ENCODE data around the gene TTLL11.
"Not testable (repeated sequence)": the region's sequence is repeated elsewhere in the genome, so short reads cannot be mapped to it uniquely, and the experiment has no call there.

Gene TTLL11

DNA sequence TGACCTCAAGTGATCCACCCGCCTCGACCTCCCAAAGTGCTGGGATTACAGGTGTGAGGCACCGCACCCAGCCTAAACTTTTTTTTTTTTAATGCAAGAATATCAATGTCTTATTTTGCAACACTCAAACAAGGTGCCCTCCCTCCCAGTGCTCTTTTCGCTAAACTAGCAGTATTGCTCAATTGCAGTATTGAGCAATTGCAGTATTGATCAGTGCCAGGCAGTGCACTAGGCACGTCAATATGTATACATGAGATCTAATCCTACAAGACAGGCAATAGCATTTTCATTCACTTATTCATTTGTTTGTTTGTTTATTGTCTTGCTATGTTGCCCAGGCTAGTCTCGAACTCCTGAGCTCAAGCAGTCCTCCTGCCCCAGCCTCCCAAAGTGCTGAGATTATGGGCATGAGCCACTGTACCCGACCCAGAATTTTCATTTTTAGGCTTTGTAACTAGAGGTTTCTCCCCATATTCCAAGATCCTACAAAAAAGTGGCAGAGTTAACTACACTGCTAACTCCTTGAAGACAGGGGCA, 94.5 kb downstream of the TTLL11 start:
- FAIRE-seq = no peak

- FAIRE-seq = no peak
These were observed 95.3 kb downstream of the TTLL11 start for GRCh38 chr9:121997791-121998190.

DNA sequence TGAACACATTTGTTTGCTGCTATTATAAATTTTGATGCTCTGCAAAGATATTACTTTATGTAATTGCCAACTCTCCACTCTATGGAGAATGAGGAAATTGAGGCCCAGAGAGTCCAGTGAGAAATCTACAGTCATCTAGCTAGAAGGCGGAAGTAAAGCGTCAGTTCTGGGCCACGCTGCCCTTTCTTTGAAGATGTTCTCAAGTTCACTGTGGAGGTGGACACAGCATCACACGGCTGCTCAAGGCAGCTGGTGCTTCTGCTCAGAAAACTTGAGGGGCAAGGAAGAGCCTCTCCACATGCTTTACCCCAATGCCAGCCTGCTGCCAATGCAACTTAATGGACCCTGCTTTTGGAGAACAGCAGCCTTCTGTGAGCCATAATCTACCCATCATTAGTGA, 96.3 kb downstream of the TTLL11 start:
- no peak for FAIRE-seq

GRCh38 chr9:121995997-121996396, 97.1 kb downstream of the TTLL11 start:
- no peak for FAIRE-seq

GRCh38 chr9:121992571-121993212, 100.4 kb downstream of the TTLL11 start:
- FAIRE-seq = no peak

DNA sequence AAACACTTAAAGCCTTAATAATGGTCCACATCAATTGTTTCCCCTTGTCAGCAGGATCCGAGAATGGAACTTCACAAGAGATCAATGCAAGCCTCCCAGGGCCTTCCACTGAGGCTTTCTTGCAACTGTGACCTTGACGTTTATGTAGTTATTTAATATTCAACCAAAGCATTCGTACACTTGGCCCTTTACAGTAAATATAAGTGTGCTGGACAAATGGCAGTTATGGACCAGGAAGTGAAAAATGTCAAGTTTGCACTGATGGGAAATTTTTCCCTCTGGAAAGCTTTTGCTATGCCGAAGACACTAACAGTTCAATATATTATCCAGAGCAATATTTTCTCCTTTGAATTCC, 101.8 kb downstream of the TTLL11 start:
- FAIRE-seq = no peak

- FAIRE-seq = no peak
These were observed 102.4 kb downstream of the TTLL11 start for GRCh38 chr9:121990600-121991306.

DNA sequence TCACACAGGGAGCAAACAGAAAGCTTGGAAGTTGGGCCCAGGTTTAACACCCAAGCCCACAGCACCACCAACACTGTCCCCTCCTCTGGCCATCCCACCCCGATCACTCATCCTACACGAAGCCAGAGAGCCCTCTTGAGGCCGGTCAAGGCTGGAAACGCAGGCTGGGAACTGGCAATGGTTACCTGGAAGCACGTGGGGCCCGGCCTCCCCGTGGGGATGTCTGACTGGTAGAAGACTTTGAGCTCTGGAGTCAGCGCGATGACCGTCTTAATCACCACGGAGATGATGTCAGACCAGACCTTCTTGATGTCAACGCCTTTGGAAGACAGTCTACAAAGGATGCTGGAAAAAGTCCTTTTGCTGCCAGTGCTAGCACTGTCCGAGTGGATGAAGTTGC, 104.1 kb downstream of the TTLL11 start:
- FAIRE-seq = no peak

DNA sequence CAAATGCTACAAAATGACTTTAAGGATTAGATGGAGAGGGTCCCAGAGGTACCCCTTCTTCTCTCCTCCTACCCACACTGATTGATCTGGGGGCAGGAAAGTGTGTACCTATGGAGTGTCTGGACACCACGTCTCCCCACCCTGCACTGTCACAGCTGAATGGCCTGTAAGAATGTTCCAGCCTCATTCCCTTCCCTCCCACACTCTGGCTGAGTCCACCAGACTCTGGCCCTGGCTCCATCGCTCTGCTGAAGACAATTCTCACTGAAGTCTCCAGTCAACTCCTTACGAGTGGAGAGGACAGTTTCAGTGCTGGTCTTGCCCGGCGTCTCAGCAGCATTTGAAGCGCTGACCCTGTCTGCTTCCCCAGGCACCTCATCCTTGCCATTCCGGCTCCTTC, 105.8 kb downstream of the TTLL11 start:
- no peak for FAIRE-seq

GRCh38 chr9:121985792-121986494, 107.2 kb downstream of the TTLL11 start:
- FAIRE-seq = no peak

- no peak for FAIRE-seq
These were observed 108.2 kb downstream of the TTLL11 start for GRCh38 chr9:121984726-121985402.

DNA sequence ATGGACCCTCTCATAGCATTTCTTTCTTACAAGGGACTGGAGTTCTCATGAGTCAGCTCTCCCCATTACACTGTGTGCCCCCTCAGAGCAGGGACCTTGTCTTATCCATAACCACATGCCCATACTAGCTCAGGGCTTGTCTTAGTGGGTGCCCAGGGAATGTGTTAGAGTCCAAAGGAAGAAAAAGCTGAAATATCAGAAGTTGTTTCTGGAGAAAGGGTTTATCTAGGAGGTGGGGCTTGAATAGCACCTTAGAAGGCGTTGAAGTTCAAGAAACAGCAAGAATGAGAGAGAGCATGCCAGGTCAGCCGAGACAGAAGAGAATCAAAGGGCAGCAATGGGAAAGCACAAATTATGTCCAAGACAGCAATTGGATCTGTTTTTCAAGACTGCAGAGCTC, 109.4 kb downstream of the TTLL11 start:
- no peak for FAIRE-seq

- no peak for FAIRE-seq
These were observed 111.8 kb downstream of the TTLL11 start for GRCh38 chr9:121981118-121981883.

- FAIRE-seq = not testable (repeated sequence)
These were observed 112.4 kb downstream of the TTLL11 start for GRCh38 chr9:121980665-121981064.

DNA sequence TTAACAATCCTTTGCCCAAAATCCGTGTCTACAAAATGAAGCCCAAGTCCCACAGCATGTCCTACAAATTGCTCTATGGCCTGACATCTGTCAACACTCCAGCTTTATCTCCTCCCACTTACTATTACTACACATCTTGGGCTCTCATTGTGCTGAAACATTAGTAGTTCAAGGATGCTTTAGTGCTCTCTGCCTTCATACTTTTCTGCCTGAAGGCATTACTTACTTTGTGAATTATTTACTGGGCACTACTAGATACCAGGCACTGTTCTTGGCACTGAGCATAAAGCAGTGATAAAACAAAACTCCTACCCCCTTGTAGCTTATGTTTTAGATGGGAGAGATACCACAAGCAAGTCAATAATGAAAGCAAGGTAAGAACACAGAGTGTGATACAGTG, 113.4 kb downstream of the TTLL11 start:
- no peak for FAIRE-seq

DNA sequence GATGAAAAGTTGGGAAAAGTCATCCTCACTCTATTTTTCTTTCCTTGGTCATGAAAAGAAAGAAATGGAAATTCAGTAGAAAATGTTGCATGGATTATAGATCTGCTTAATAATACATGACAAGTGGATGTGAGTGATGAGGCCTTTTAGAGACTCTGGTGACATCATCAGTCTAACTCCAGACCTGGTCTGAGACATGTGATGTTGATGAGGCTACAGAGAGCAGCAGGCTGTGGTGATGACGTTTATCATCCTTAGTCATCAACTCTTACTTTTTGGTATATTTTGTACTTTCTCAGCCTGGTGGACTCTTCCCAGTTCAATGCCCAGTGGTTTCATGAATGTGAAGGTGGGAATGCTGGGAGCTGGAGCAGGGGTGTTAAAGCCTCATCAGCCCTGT, 116.4 kb downstream of the TTLL11 start:
- FAIRE-seq = no peak

DNA sequence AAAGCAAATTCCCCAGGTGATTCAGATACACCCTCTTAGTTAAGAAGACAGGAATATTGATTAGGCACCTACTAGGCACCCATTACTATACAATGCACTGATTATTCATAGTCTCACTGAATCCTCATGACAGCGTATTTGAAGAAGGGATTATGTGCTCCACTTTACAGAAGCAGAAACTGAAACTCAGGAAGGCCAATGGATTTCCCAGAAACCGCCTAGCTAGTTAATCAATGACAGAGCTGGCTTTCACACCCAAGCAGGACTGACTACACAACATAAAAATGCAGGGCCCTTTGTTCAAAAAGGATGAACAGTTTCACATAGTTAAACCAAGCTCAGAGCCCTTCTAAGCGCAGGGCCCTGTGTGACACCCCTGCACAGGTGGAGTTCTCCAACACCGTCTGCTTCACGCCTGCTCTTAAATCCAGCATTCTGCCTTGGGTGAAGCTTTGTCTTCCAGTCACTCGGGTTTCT, 117.3 kb downstream of the TTLL11 start:
- peak; percentile 41 for FAIRE-seq

DNA sequence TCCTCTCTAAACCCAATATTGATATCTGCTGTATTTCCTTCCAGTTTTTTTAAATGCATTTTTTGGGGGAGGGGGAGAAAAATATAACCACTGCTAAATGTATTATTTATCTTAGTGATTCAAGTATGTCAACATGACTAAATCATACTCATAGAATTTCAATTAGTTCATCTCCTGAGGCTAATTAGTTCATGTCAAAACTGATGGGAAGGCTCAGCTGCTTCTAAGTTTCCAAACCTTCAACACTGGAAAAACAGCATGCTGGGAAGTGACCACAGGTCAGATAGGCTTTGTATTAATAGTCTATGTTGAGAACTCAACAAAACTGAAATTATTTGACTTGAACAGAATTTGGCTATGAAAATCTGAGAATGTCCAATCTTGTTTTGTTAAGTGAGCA, 118.7 kb downstream of the TTLL11 start:
- FAIRE-seq = no peak

GRCh38 chr9:121972501-121972981, 120.6 kb downstream of the TTLL11 start:
- no peak for FAIRE-seq

DNA sequence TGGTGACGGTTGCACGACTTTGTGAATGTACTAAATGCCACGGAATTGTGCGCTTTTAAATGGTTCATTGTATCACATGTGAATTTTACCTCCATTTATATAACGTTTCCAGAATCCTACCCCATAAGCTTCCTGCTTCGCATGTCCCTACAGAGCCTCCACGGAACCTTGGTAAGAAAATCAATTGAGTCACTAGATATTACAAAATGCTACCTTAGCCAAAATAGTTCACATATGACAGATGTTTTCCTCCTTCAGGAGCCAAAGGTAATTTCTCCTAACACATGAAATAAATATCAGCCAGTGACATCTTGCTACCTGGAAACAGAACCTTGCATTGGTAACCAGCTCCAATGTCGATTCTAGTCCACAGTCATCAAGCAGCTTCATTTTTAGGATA, 125.1 kb downstream of the TTLL11 start:
- FAIRE-seq = no peak

GRCh38 chr9:121966706-121967105, 126.4 kb downstream of the TTLL11 start:
- FAIRE-seq = no peak

DNA sequence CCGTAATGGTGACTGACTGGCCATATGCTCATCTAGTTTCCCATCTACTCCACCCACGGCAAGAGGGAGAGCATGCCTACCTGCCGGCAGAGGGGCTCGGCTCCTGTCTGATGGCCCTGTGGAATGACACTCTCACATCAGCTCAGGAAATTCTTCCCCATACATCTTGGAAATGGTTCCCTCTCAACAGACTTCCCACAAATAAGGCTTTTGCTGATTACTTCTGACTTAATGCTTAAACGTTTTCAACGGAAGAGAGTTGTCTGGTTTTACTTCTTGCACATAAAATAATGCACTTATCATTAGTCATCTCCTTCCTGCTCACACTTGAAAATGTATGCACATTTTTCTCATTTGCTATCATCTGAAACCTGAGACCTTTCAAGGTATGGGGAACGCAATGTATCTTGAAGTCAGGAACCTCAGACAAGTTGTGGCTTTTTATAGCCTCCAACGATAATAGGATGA, 129.5 kb downstream of the TTLL11 start:
- FAIRE-seq = no peak
